GM19240 (cell line): ENCODE results near the gene ZNHIT6.
"Not testable (repeated sequence)": the region's sequence is repeated elsewhere in the genome, so short reads cannot be mapped to it uniquely, and the experiment has no call there.

ENCODE experiments used
- DNase-seq: peaks from one replicate; pipeline ENCODE4 v3.0.0; 2011; ENCODE audit warnings: low spot score; ENCODE audit not compliant: insufficient read length

Gene ZNHIT6

GRCh38 chr1:85707990-85708828, at the start of gene ZNHIT6:
Gene ZNHIT6 (minus strand): TSS chr1:85708433. CDS start chr1:85708284, 149 bp downstream.
- peak; percentile 42 for DNase-seq

- DNase-seq = no peak
These were observed 48.6 kb upstream of the ZNHIT6 start for GRCh38 chr1:85756864-85757263.

- DNase-seq = no peak
These were observed 39.9 kb upstream of the ZNHIT6 start for GRCh38 chr1:85748120-85748519.

GRCh38 chr1:85746777-85747176, 38.5 kb upstream of the ZNHIT6 start:
- DNase-seq = no peak

GRCh38 chr1:85743814-85744213, 35.6 kb upstream of the ZNHIT6 start:
- DNase-seq = no peak

GRCh38 chr1:85734931-85735330, 26.7 kb upstream of the ZNHIT6 start:
- no peak for DNase-seq

- DNase-seq = no peak
These were observed 10.6 kb upstream of the ZNHIT6 start for GRCh38 chr1:85718678-85719340.

- DNase-seq = not testable (repeated sequence)
These were observed 6.3 kb upstream of the ZNHIT6 start for GRCh38 chr1:85714418-85715114.

- no peak for DNase-seq
These were observed 595 bp upstream of the ZNHIT6 start for GRCh38 chr1:85708829-85709227.

- no peak for DNase-seq
These were observed 805 bp downstream of the ZNHIT6 start for GRCh38 chr1:85707267-85707989.

- DNase-seq = no peak
These were observed 2.3 kb downstream of the ZNHIT6 start for GRCh38 chr1:85705940-85706339.

GRCh38 chr1:85700422-85700821, 7.8 kb downstream of the ZNHIT6 start:
- no peak for DNase-seq

GRCh38 chr1:85697895-85698294, 10.3 kb downstream of the ZNHIT6 start:
- DNase-seq = no peak

- DNase-seq = no peak
These were observed 15.4 kb downstream of the ZNHIT6 start for GRCh38 chr1:85692730-85693314.

GRCh38 chr1:85689775-85690404, 18.3 kb downstream of the ZNHIT6 start:
- no peak for DNase-seq

- DNase-seq = no peak
These were observed 24.8 kb downstream of the ZNHIT6 start for GRCh38 chr1:85683292-85684025.

- no peak for DNase-seq
These were observed 27.1 kb downstream of the ZNHIT6 start for GRCh38 chr1:85681087-85681486.

- no peak for DNase-seq
These were observed 30.0 kb downstream of the ZNHIT6 start for GRCh38 chr1:85678193-85678592.

- DNase-seq = no peak
These were observed 30.6 kb downstream of the ZNHIT6 start for GRCh38 chr1:85677656-85678055.
